Activated T-cell treated with anti-CD3 and anti-CD28 coated beads, Interleukin-2, amount 50 U/mL, for 72 hours (primary cell): ENCODE measurements around the gene DHFR. TPM values are rescaled to one million over a fixed set of nuclear protein-coding genes. Genes with fewer than 3 reads are reported as not detected.
A peak's percentile ranks its signal among the peaks of the same experiment; 100 is the strongest.
"Not testable (repeated sequence)": the region's sequence is repeated elsewhere in the genome, so short reads cannot be mapped to it uniquely, and the experiment has no call there.

ENCODE experiments used
- ATAC-seq, 2 donors: fragments of 150-1000 bp; cut with Tn5 transposase; replicated peaks in 1 of 2; 2 replicates each; pipeline ENCODE4 v1.10.0; 2021; ENCODE audit warnings: moderate library complexity in 2 of 2, mild to moderate bottlenecking in 1 of 2
- DNase-seq, 2 donors: peaks; one replicate each; pipeline ENCODE4 v3.0.0; 2021 to 2022; ENCODE audit warnings: mixed read lengths in 1 of 2
- H3K27ac Mint-ChIP-seq: one replicate; pipeline ENCODE4 v1.8.0; 2022; ENCODE audit warnings: mild to moderate bottlenecking, moderate library complexity, mixed read lengths
- H3K27me3 Mint-ChIP-seq: one replicate; pipeline ENCODE4 v1.8.0; 2022; ENCODE audit warnings: low read depth, mixed read lengths
- H3K36me3 Mint-ChIP-seq, 2 donors: one replicate each; pipeline ENCODE4 v1.8.0; 2022; ENCODE audit warnings: mixed read lengths in 2 of 2, mild to moderate bottlenecking in 1 of 2; ENCODE audit not compliant: insufficient read depth in 2 of 2
- H3K4me1 Mint-ChIP-seq: one replicate; pipeline ENCODE4 v1.8.0; 2022; ENCODE audit warnings: low read depth, mixed read lengths
- H3K4me3 Mint-ChIP-seq, 2 donors: one replicate each; pipeline ENCODE4 v1.8.0; 2022; ENCODE audit warnings: mild to moderate bottlenecking in 2 of 2, mixed read lengths in 2 of 2, moderate library complexity in 2 of 2
- H3K9me3 Mint-ChIP-seq, 2 donors: one replicate each; pipeline ENCODE4 v1.8.0; 2022; ENCODE audit warnings: mixed read lengths in 2 of 2
- total RNA-seq, 2 donors: library from RNA; stranded (reverse); gene quantifications; one replicate each; pipeline ENCODE4 v1.2.3, GENCODE V29; 2022

DHFR gene
- total RNA-seq, 2 donors from 2014 or later: 48.6 to 49.4 TPM

GRCh38 chr5:80608731-80609130, 46.1 kb downstream of the DHFR start:
- Mint-ChIP-seq H3K27me3 (no peaks in the 10 kb centered on the region), H3K4me1 (no peaks in the 10 kb centered on the region), H3K36me3 (peaks cover 1 to 3% of the 10 kb centered on the region in 2 donors), H3K27ac (no peak overlapping the region), H3K4me3 (no peak overlapping the region), H3K9me3 (peaks cover 3% of the 10 kb centered on the region in 2 donors)
- no peak for DNase-seq
- no peak for ATAC-seq

GRCh38 chr5:80607832-80608231, 47.0 kb downstream of the DHFR start:
- no peak for DNase-seq
- no peak overlapping the region for H3K4me3 Mint-ChIP-seq
- H3K27me3 Mint-ChIP-seq: no peaks in the 10 kb centered on the region
- peaks cover 3% of the 10 kb centered on the region in 2 donors for H3K9me3 Mint-ChIP-seq
- H3K4me1 Mint-ChIP-seq: no peaks in the 10 kb centered on the region
- no peak overlapping the region for H3K27ac Mint-ChIP-seq
- peaks cover 1 to 3% of the 10 kb centered on the region in 2 donors for H3K36me3 Mint-ChIP-seq
- no peak for ATAC-seq

DNA sequence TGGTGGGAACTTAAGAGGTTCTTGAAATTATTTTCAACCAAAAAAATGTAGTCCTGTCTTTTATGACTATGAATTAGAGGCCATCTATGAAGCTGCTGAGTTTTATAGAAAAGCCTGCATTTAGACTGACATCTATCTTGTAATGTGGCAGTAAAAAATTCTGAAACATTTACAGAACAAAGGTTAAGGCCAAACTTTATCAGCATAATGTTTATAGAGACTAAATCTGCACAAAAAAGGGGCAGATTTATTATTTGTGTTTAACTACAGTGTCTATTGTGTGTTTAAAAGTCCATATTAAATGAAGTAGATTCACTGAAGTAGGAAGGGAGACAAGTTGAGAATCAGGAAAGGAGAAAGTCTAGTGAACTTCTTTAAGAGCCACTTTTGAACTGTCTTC, 47.4 kb downstream of the DHFR start:
- no peaks in the 10 kb centered on the region for H3K27me3 Mint-ChIP-seq
- peaks cover 1 to 3% of the 10 kb centered on the region in 2 donors for H3K36me3 Mint-ChIP-seq
- ATAC-seq (no peak), DNase-seq (no peak)
- peaks cover 3% of the 10 kb centered on the region in 2 donors for H3K9me3 Mint-ChIP-seq
- H3K4me3 Mint-ChIP-seq: no peak overlapping the region
- H3K27ac Mint-ChIP-seq: no peak overlapping the region
- H3K4me1 Mint-ChIP-seq: no peaks in the 10 kb centered on the region

GRCh38 chr5:80600943-80601693, 53.7 kb downstream of the DHFR start:
- no peaks in the 10 kb centered on the region for H3K36me3 Mint-ChIP-seq
- no peak overlapping the region for H3K4me3 Mint-ChIP-seq
- no peaks in the 10 kb centered on the region for H3K9me3 Mint-ChIP-seq
- ATAC-seq (peak; percentile 47 to 76), DNase-seq (no peak)
- H3K4me1 Mint-ChIP-seq: no peaks in the 10 kb centered on the region
- H3K27me3 Mint-ChIP-seq: no peaks in the 10 kb centered on the region
- H3K27ac Mint-ChIP-seq: no peak overlapping the region

GRCh38 chr5:80597500-80597899, 57.3 kb downstream of the DHFR start:
- ATAC-seq: no peak
- Mint-ChIP-seq H3K27me3 (no peaks in the 10 kb centered on the region), H3K36me3 (no peaks in the 10 kb centered on the region), H3K27ac (no peak overlapping the region), H3K4me3 (no peak overlapping the region), H3K9me3 (no peaks in the 10 kb centered on the region), H3K4me1 (no peaks in the 10 kb centered on the region)
- no peak for DNase-seq

DNA sequence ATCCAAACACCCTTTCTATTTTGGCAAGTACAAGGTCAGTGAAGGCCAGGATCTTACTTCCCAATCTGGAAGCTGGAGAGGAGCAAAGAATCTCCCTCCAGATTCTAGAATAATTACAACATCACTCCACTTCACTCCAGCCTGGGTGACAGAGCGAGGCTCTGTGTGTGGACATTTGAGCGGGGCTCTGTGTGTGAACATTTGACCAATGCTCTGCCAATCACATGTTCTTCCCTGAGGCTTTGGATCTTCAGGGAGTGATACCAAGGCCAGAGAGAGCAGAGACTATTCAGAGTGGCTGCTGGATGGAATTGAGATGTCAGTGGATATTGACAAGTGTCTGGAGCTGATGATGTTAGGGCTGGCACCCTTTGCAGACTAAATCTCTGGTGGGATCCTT, 60.0 kb downstream of the DHFR start:
- H3K9me3 Mint-ChIP-seq: no peaks in the 10 kb centered on the region
- H3K4me1 Mint-ChIP-seq: no peaks in the 10 kb centered on the region
- no peak overlapping the region for H3K27ac Mint-ChIP-seq
- H3K27me3 Mint-ChIP-seq: no peaks in the 10 kb centered on the region
- DNase-seq: no peak
- no peak overlapping the region for H3K4me3 Mint-ChIP-seq
- no peak for ATAC-seq
- H3K36me3 Mint-ChIP-seq: no peaks in the 10 kb centered on the region

GRCh38 chr5:80592761-80593160, 62.0 kb downstream of the DHFR start:
- Mint-ChIP-seq H3K27ac (no peak overlapping the region), H3K27me3 (no peaks in the 10 kb centered on the region), H3K4me3 (no peak overlapping the region), H3K36me3 (no peaks in the 10 kb centered on the region), H3K9me3 (no peaks in the 10 kb centered on the region), H3K4me1 (no peaks in the 10 kb centered on the region)
- ATAC-seq: no peak
- no peak for DNase-seq

DNA sequence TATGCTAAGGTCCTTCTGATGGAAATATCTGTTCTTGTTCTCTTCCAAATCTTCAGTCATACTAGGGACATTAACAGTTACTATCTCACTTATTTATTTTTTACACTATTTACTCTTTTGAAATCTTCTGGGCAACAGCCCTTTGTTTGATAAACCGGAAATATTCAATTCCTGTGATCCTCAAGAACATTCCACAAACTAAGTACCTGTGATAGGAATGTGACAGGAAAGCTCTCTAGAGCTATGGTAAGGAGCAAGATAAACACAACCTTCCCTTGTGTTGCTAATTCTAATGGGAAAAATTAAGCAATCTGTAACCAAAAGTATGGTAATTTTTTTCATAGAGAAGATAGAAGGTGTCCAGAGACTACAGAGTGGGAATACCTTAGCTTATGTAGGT, 62.7 kb downstream of the DHFR start:
- no peak for ATAC-seq
- H3K9me3 Mint-ChIP-seq: no peaks in the 10 kb centered on the region
- H3K36me3 Mint-ChIP-seq: no peaks in the 10 kb centered on the region
- H3K27me3 Mint-ChIP-seq: no peaks in the 10 kb centered on the region
- no peaks in the 10 kb centered on the region for H3K4me1 Mint-ChIP-seq
- DNase-seq: no peak
- H3K4me3 Mint-ChIP-seq: no peak overlapping the region
- H3K27ac Mint-ChIP-seq: no peak overlapping the region

GRCh38 chr5:80591352-80591751, 63.4 kb downstream of the DHFR start:
- H3K27me3 Mint-ChIP-seq: no peaks in the 10 kb centered on the region
- no peak overlapping the region for H3K27ac Mint-ChIP-seq
- no peaks in the 10 kb centered on the region for H3K9me3 Mint-ChIP-seq
- H3K4me3 Mint-ChIP-seq: no peak overlapping the region
- no peak for ATAC-seq
- H3K36me3 Mint-ChIP-seq: no peaks in the 10 kb centered on the region
- no peaks in the 10 kb centered on the region for H3K4me1 Mint-ChIP-seq
- DNase-seq: no peak

- no peak overlapping the region for H3K27ac Mint-ChIP-seq
- no peaks in the 10 kb centered on the region for H3K4me1 Mint-ChIP-seq
- H3K27me3 Mint-ChIP-seq: no peaks in the 10 kb centered on the region
- no peaks in the 10 kb centered on the region for H3K9me3 Mint-ChIP-seq
- H3K4me3 Mint-ChIP-seq: no peak overlapping the region
- no peak for DNase-seq
- H3K36me3 Mint-ChIP-seq: no peaks in the 10 kb centered on the region
- no peak for ATAC-seq
These were observed 64.0 kb downstream of the DHFR start for GRCh38 chr5:80590766-80591165.

GRCh38 chr5:80588858-80589540, 65.8 kb downstream of the DHFR start:
- Mint-ChIP-seq H3K4me1 (no peaks in the 10 kb centered on the region), H3K27me3 (no peaks in the 10 kb centered on the region), H3K27ac (no peak overlapping the region), H3K36me3 (no peaks in the 10 kb centered on the region), H3K4me3 (no peak overlapping the region), H3K9me3 (no peaks in the 10 kb centered on the region)
- no peak for ATAC-seq
- no peak for DNase-seq

DNA sequence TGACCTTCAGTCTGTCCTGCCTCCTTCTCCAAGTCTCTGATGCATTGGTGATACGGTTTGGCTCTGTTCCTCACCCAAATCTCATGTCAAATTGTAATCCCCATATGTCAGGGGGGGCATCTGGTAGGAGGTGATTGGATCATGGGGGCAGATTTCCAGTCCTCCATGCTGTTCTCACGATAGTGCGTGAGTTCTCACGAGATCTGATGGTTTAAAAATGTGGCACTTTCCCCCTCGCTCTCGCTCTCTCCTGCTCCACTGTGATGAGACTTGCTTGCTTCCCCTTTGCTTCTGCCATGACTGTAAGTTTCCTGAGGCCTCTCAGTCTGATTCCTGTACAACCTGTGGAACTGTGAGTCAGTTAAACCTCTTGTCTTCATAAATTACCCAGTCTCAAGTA, 70.0 kb downstream of the DHFR start:
- Mint-ChIP-seq H3K27me3 (no peaks in the 10 kb centered on the region), H3K9me3 (peaks cover 0 to 1% of the 10 kb centered on the region in 2 donors), H3K36me3 (no peaks in the 10 kb centered on the region), H3K4me1 (no peaks in the 10 kb centered on the region), H3K4me3 (no peak overlapping the region), H3K27ac (no peak overlapping the region)
- no peak for ATAC-seq
- no peak for DNase-seq

DNA sequence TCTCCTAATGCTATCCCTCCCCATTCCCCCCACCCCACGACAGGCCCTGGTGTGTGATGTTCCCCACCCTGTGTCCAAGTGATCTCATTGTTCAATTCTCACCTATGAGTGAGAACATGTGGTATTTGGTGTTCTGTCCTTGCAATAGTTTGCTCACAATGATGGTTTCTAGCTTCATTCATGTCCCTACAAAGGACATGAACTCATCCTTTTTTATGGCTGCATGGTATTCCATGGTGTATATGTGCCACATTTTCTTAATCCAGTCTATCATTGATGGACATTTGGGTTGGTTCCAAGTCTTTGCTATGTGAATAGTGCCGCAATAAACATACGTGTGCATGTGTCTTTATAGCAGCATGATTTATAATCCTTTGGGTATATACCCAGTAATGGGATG, 74.5 kb downstream of the DHFR start:
- not testable (repeated sequence) for H3K36me3 Mint-ChIP-seq, ATAC-seq, H3K27ac Mint-ChIP-seq, DNase-seq, H3K4me1 Mint-ChIP-seq, H3K4me3 Mint-ChIP-seq, H3K9me3 Mint-ChIP-seq
- peaks cover 16% of the 10 kb centered on the region for H3K27me3 Mint-ChIP-seq

DNA sequence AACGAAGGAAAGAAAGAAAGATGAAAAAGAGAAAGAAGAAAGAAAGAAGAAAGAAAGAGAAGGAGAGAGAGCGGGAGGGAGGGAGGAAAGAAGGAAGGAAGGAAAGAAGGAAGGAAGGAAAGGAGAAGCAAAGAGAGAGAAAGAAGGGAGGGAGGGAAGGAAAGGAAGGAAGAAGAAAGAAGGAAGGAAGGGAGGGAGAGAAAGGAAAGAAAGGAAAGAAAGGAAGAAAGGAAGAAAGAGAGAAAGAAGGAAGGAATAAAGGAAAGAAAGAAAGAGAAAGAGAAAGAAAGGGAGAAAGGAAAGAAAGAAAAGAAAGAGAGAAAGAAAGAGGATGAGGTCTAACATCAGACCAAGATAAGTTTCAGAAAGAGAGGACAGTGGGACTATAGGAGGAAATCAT, 75.7 kb downstream of the DHFR start:
- DNase-seq (no peak), ATAC-seq (no peak)
- no peak overlapping the region for H3K4me3 Mint-ChIP-seq
- H3K9me3 Mint-ChIP-seq: peaks cover 0 to 1% of the 10 kb centered on the region in 2 donors
- H3K27ac Mint-ChIP-seq: no peak overlapping the region
- H3K36me3 Mint-ChIP-seq: no peaks in the 10 kb centered on the region
- peaks cover 28% of the 10 kb centered on the region for H3K27me3 Mint-ChIP-seq
- H3K4me1 Mint-ChIP-seq: no peaks in the 10 kb centered on the region
